Measurements from ENCODE around the gene MYO1D. TPM values are rescaled to one million over a fixed set of nuclear protein-coding genes. Genes with fewer than 3 reads are reported as not detected.
A peak's percentile ranks its signal among the peaks of the same experiment; 100 is the strongest.
"Not testable (repeated sequence)": the region's sequence is repeated elsewhere in the genome, so short reads cannot be mapped to it uniquely, and the experiment has no call there.

Gene MYO1D
- total and polyA plus RNA-seq, 5 experiments from 2014 or later, result 1.3 to 9.7 (median 3.1) TPM

- Mint-ChIP-seq H3K27me3 (peaks cover 5 to 14% (median 10%) of the 10 kb centered on the region in 5 donors), H3K4me1 (peaks cover 0 to 2% (median under 1%) of the 10 kb centered on the region in 4 donors), H3K4me3 (no peak overlapping the region), H3K9me3 (peaks cover 0 to 5% (median 0%) of the 10 kb centered on the region in 9 donors), H3K36me3 (no peaks in the 10 kb centered on the region), H3K27ac (no peak overlapping the region)
- no peak for DNase-seq
- no peak for ATAC-seq
- POLR2A ChIA-PET, result no interaction called here
These were observed 33.8 kb upstream of the MYO1D start for GRCh38 chr17:32910769-32911168.

DNA sequence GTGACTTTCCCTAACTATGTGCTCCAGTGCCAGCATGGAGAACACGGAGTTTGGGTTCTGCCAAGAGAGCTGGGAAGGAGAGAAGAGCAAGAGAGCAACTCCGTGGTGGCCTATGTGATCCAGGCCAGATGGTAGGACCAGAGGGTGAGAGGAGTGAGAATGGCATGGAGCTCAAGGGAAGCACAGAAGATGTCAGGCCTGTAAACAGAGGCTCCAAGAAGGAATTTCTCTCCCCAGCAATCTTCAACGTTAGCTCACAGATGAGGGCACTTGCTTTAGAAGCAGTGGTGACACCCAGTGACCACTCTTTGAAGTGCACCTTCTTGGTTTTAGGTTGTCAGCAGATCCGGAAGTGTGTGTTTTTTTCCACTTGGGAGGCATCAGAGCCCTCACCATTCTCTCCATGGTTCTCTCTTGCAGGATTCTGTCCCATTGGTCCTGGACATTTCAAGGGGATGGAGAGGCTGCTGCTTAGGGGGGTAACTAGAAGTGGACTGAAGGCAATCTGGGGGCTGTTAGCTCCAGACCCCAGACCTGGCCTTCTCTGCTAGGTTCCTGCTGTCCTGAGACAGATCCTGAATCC, 33.0 kb upstream of the MYO1D start:
- no peak overlapping the region for H3K27ac Mint-ChIP-seq
- ATAC-seq (peak; percentile 32 to 46), DNase-seq (peak in 8 of 10 donors; percentile 4 to 70 (median 16))
- H3K9me3 Mint-ChIP-seq, result peaks cover 0 to 4% (median 0%) of the 10 kb centered on the region in 9 donors
- H3K4me1 Mint-ChIP-seq, result peaks cover 0 to 2% (median under 1%) of the 10 kb centered on the region in 4 donors
- H3K4me3 Mint-ChIP-seq, result no peak overlapping the region
- H3K36me3 Mint-ChIP-seq, result no peaks in the 10 kb centered on the region
- peaks cover 12 to 22% (median 15%) of the 10 kb centered on the region in 5 donors for H3K27me3 Mint-ChIP-seq
- POLR2A ChIA-PET, result no interaction called here

DNA sequence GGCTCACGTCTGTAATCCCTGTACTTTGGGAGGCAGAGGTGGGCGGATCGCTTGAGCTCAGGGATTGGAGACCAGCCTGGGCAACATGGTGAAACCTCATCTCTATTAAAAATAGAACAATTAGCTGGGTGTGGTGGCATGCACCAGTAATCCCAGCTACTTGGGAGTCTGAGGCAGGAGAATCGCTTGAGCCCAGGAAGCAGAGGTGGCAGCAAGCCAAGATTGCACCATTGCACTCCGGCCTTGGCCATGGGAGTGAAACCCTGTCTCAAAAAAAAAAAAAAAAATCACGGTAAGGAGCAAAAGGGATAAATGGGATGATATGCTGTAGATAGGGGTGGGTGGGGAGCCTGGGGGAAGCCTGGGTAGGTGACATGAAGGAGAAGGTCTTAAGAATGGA, 30.7 kb upstream of the MYO1D start:
- POLR2A ChIA-PET, result no interaction called here
- no peak for ATAC-seq

GRCh38 chr17:32904891-32905290, 28.0 kb upstream of the MYO1D start:
- H3K27me3 Mint-ChIP-seq, result peaks cover 17 to 24% (median 18%) of the 10 kb centered on the region in 5 donors
- H3K9me3 Mint-ChIP-seq, result peaks cover 0 to 3% (median 0%) of the 10 kb centered on the region in 9 donors
- POLR2A ChIA-PET, result no interaction called here
- H3K36me3 Mint-ChIP-seq, result no peaks in the 10 kb centered on the region
- H3K27ac Mint-ChIP-seq, result no peak overlapping the region
- peaks cover 0 to 10% (median 2%) of the 10 kb centered on the region in 4 donors for H3K4me1 Mint-ChIP-seq
- no peak for DNase-seq
- no peak for ATAC-seq
- no peak overlapping the region for H3K4me3 Mint-ChIP-seq

More for the DNA sequence above, 30.7 kb upstream of the MYO1D start:
- peaks cover 17 to 23% (median 19%) of the 10 kb centered on the region in 5 donors for H3K27me3 Mint-ChIP-seq
- no peaks in the 10 kb centered on the region for H3K9me3 Mint-ChIP-seq
- H3K27ac Mint-ChIP-seq, result no peak overlapping the region
- no peak overlapping the region for H3K4me3 Mint-ChIP-seq
- no peaks in the 10 kb centered on the region for H3K36me3 Mint-ChIP-seq
- H3K4me1 Mint-ChIP-seq, result peaks cover 0 to 10% (median 2%) of the 10 kb centered on the region in 4 donors
- DNase-seq, result no peak

- POLR2A ChIA-PET, result interaction anchor here (0.6 kb wide), 1 partner anchor 176 kb away, joined by 3 read pairs; no protein-coding TSS in a partner anchor
- ATAC-seq (no peak), DNase-seq (no peak)
- Mint-ChIP-seq H3K9me3 (peaks cover 0 to 3% (median 0%) of the 10 kb centered on the region in 9 donors), H3K36me3 (no peaks in the 10 kb centered on the region), H3K27ac (peak overlapping the region in 1 of 10 donors; percentile 26), H3K27me3 (peaks cover 13 to 24% (median 16%) of the 10 kb centered on the region in 5 donors), H3K4me3 (no peak overlapping the region), H3K4me1 (peaks cover 0 to 10% (median under 1%) of the 10 kb centered on the region in 4 donors)
These were observed 27.1 kb upstream of the MYO1D start for GRCh38 chr17:32903774-32904673.

GRCh38 chr17:32901743-32902142, 24.8 kb upstream of the MYO1D start:
- Mint-ChIP-seq H3K27ac (no peak overlapping the region), H3K4me1 (peaks cover 0 to 10% (median 0%) of the 10 kb centered on the region in 4 donors), H3K4me3 (no peak overlapping the region), H3K36me3 (no peaks in the 10 kb centered on the region), H3K27me3 (peaks cover 16 to 35% (median 25%) of the 10 kb centered on the region in 5 donors), H3K9me3 (peaks cover 0 to 3% (median 0%) of the 10 kb centered on the region in 9 donors)
- no peak for ATAC-seq
- POLR2A ChIA-PET, result no interaction called here
- DNase-seq, result no peak

GRCh38 chr17:32899236-32900013, 22.5 kb upstream of the MYO1D start:
- no peaks in the 10 kb centered on the region for H3K36me3 Mint-ChIP-seq
- H3K9me3 Mint-ChIP-seq, result peaks cover 0 to 3% (median 0%) of the 10 kb centered on the region in 9 donors
- POLR2A ChIA-PET, result no interaction called here
- H3K4me3 Mint-ChIP-seq, result no peak overlapping the region
- no peak overlapping the region for H3K27ac Mint-ChIP-seq
- ATAC-seq (no peak), DNase-seq (no peak)
- peaks cover 7 to 26% (median 13%) of the 10 kb centered on the region in 5 donors for H3K27me3 Mint-ChIP-seq
- peaks cover 0 to 10% (median 0%) of the 10 kb centered on the region in 4 donors for H3K4me1 Mint-ChIP-seq

DNA sequence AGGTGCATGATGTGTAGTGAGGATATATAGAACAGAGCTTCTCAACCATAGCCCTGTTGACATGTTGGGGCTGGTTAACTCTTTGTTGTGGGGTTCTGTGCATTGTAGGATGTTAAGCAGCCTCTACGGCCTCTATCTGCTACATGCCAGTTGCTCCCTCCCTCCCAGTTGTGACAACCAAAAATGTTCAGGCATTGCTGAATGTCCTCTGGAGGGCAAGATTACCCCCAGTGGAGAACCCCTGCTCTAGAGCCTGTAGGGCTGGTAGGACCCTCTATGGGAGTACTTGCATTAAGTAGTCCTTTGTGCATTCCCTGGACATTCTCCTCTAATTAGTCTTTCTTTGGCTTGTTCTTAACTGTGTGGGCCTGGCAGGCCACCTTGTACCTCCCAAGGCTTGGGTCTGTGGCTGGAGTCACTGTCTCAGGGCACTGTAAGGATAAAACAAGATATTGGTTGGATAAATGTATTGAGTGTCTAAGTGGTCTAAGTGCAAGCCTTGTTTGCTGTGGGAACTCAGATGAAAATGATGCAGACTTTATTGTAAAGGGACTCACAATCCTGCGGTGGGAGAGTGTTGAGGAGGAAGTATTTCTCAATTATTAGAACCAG, 19.8 kb upstream of the MYO1D start:
- DNase-seq (no peak), ATAC-seq (no peak)
- H3K27ac Mint-ChIP-seq, result no peak overlapping the region
- no peaks in the 10 kb centered on the region for H3K4me1 Mint-ChIP-seq
- H3K36me3 Mint-ChIP-seq, result no peaks in the 10 kb centered on the region
- peaks cover 0 to 8% (median 0%) of the 10 kb centered on the region in 9 donors for H3K9me3 Mint-ChIP-seq
- peaks cover 7 to 26% (median 11%) of the 10 kb centered on the region in 5 donors for H3K27me3 Mint-ChIP-seq
- H3K4me3 Mint-ChIP-seq, result no peak overlapping the region
- POLR2A ChIA-PET, result no interaction called here

DNA sequence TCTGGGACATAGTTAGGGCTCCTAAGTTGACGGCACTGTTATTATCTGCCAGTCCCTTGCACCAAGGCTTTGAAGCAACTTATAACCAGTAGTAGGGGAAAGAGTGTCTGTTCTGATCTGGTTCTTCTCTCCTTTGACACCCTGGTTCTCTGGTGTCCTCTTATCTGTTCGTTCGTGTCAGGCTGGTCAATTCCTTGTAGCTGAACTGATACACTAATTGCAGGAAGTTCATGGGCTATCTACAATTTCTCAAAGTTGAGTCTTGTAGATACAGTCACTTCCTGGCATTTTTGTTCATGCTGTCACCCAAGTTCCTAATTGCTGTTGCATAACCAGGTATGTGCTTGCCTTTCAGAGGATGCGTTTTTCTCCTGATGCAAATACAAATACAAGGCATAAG, 17.3 kb upstream of the MYO1D start:
- Mint-ChIP-seq H3K4me1 (no peaks in the 10 kb centered on the region), H3K27ac (no peak overlapping the region), H3K36me3 (no peaks in the 10 kb centered on the region), H3K4me3 (no peak overlapping the region), H3K27me3 (peaks cover 7 to 26% (median 11%) of the 10 kb centered on the region in 5 donors), H3K9me3 (peaks cover 0 to 5% (median 0%) of the 10 kb centered on the region in 9 donors)
- DNase-seq (no peak), ATAC-seq (no peak)
- POLR2A ChIA-PET, result no interaction called here

GRCh38 chr17:32887410-32887809, 10.5 kb upstream of the MYO1D start:
- peak in 1 of 10 donors; percentile 49 for DNase-seq
- H3K36me3 Mint-ChIP-seq, H3K9me3 Mint-ChIP-seq, H3K4me3 Mint-ChIP-seq, H3K27ac Mint-ChIP-seq, POLR2A ChIA-PET, ATAC-seq, H3K4me1 Mint-ChIP-seq: not testable (repeated sequence)
- peaks cover 7 to 36% (median 14%) of the 10 kb centered on the region in 5 donors for H3K27me3 Mint-ChIP-seq

- H3K36me3 Mint-ChIP-seq, H3K4me1 Mint-ChIP-seq, H3K27ac Mint-ChIP-seq, H3K9me3 Mint-ChIP-seq, DNase-seq, H3K4me3 Mint-ChIP-seq, ATAC-seq, POLR2A ChIA-PET: not testable (repeated sequence)
- H3K27me3 Mint-ChIP-seq, result peaks cover 7 to 36% (median 14%) of the 10 kb centered on the region in 5 donors
These were observed 10.0 kb upstream of the MYO1D start for GRCh38 chr17:32886951-32887350.

DNA sequence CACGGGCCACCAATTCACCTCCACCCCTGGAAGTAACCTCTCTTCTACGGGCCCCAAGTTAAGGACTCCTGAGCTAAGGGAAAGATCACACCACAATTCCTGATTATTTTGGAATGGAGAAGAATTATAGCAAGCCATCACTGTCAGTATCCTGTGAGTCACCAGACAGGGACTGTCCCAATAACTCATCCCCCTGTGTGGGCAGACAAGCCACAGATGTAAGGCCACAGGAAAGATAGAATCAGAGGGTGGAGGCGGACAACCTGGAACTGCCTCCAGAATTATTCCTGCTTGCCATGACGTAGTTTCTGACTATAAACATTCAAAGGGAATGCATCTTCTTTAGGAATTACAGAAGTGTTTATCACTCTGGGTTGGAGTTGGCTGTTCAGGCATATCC, 5.8 kb upstream of the MYO1D start:
- no peak overlapping the region for H3K27ac Mint-ChIP-seq
- no peak for ATAC-seq
- POLR2A ChIA-PET, result no interaction called here
- H3K9me3 Mint-ChIP-seq, result no peaks in the 10 kb centered on the region
- no peaks in the 10 kb centered on the region for H3K36me3 Mint-ChIP-seq
- no peak for DNase-seq
- no peak overlapping the region for H3K4me3 Mint-ChIP-seq
- peaks cover under 1 to 4% (median 2%) of the 10 kb centered on the region in 4 donors for H3K4me1 Mint-ChIP-seq
- peaks cover 9 to 46% (median 20%) of the 10 kb centered on the region in 5 donors for H3K27me3 Mint-ChIP-seq

All from naive thymus-derived CD8-positive, alpha-beta T cell (primary cell).